ENCODE measurements around the gene PDE2A. TPM values are rescaled to one million over a fixed set of nuclear protein-coding genes. Genes with fewer than 3 reads are reported as not detected.

The PDE2A gene
- total RNA-seq, 4 donors from 2014 or later, result 13.8 to 185 (median 94.2) TPM

- intact Hi-C loops (cut with DNase I; ENCODE audit: low total_unique reads), result no loop called here
Measured at GRCh38 chr11:72591785-72592502, 82.3 kb downstream of the PDE2A start.

GRCh38 chr11:72591023-72591422, 83.2 kb downstream of the PDE2A start:
- Histone ChIP-seq H3K9me3 (no peaks in the 10 kb centered on the region), H3K36me3 (no peaks in the 10 kb centered on the region), H3K27me3 (peaks cover 0 to 2% of the 10 kb centered on the region in 2 donors), H3K4me3 (no peak overlapping the region), H3K27ac (no peak overlapping the region), H3K4me1 (no peaks in the 10 kb centered on the region)
- DNase-seq, result no peak
- TF ChIP-seq POLR2A (IDR thresholded peaks at IDR 0.05), result no peak
- no peak for TF ChIP-seq CTCF (IDR thresholded peaks at IDR 0.05)
- intact Hi-C loops (cut with DNase I; ENCODE audit: low total_unique reads), result no loop called here

More at GRCh38 chr11:72591785-72592502, 82.3 kb downstream of the PDE2A start:
- TF ChIP-seq CTCF (IDR thresholded peaks at IDR 0.05) (no peak), POLR2A (IDR thresholded peaks at IDR 0.05) (no peak)
- Histone ChIP-seq H3K4me1 (no peaks in the 10 kb centered on the region), H3K27ac (no peak overlapping the region), H3K9me3 (no peaks in the 10 kb centered on the region), H3K27me3 (peaks cover 0 to 2% of the 10 kb centered on the region in 2 donors), H3K36me3 (no peaks in the 10 kb centered on the region), H3K4me3 (no peak overlapping the region)
- no peak for DNase-seq

GRCh38 chr11:72589802-72590761, 84.1 kb downstream of the PDE2A start:
- TF ChIP-seq CTCF (IDR thresholded peaks at IDR 0.05) (peak in 2 of 4 experiments; percentile 29 to 37), POLR2A (IDR thresholded peaks at IDR 0.05) (no peak)

GRCh38 chr11:72588421-72589410, 85.5 kb downstream of the PDE2A start:
- TF ChIP-seq CTCF (IDR thresholded peaks at IDR 0.05) (no peak), POLR2A (IDR thresholded peaks at IDR 0.05) (no peak)
- peaks cover 0 to 9% of the 10 kb centered on the region in 2 donors for H3K27me3 ChIP-seq
- H3K36me3 ChIP-seq, result no peaks in the 10 kb centered on the region
- no peak overlapping the region for H3K27ac ChIP-seq
- intact Hi-C loops (cut with DNase I; ENCODE audit: low total_unique reads), result loop anchor here (10.0 kb wide), 1 partner anchor 56 kb away; no protein-coding TSS in a partner anchor
- DNase-seq, result no peak
- H3K4me1 ChIP-seq, result peaks cover 0 to 6% of the 10 kb centered on the region in 2 donors
- H3K4me3 ChIP-seq, result no peak overlapping the region
- H3K9me3 ChIP-seq, result no peaks in the 10 kb centered on the region

More at GRCh38 chr11:72589802-72590761, 84.1 kb downstream of the PDE2A start:
- no peak for DNase-seq
- Histone ChIP-seq H3K27me3 (peaks cover 0 to 5% of the 10 kb centered on the region in 2 donors), H3K4me1 (no peaks in the 10 kb centered on the region), H3K4me3 (no peak overlapping the region), H3K36me3 (no peaks in the 10 kb centered on the region), H3K27ac (no peak overlapping the region), H3K9me3 (no peaks in the 10 kb centered on the region)
- intact Hi-C loops (cut with DNase I; ENCODE audit: low total_unique reads), result loop anchor here (10.0 kb wide), 1 partner anchor 55 kb away; no protein-coding TSS in a partner anchor

Data from uterus (tissue), 4 donors.